Mesangial cell (primary cell): ENCODE data around the gene INCA1. TPM values are rescaled to one million over a fixed set of nuclear protein-coding genes. Genes with fewer than 3 reads are reported as not detected.

ENCODE experiments used
- total RNA-seq: library from RNA; depleted of rRNA; stranded (reverse); fragments of >200 nt; gene quantifications from 2 replicates; pipeline ENCODE4 v1.2.3, GENCODE V29; 2015

INCA1 gene
- 0.33 and 2.0 TPM in 2 replicates for total RNA-seq

GRCh38 chr17:4997302-4998026, at the start of gene INCA1, which contains the start of gene KIF1C:
INCA1 (minus strand) TSS chr17:4997522; CDS start chr17:4994437, 3,085 bp downstream.
KIF1C (plus strand) TSS chr17:4997950; CDS start chr17:5000247, 2,297 bp downstream.

GRCh38 chr17:5035315-5035714, 38.0 kb upstream of the INCA1 start, which contains the start of gene SLC52A1:
SLC52A1 (minus strand) TSS chr17:5035426; CDS start chr17:5034606, 820 bp downstream.

GRCh38 chr17:4986951-4987766, 10.2 kb downstream of the INCA1 start, which contains the start of gene CAMTA2:
CAMTA2 (minus strand) TSS chr17:4987675; CDS start chr17:4986222, 1,453 bp downstream.

GRCh38 chr17:4967539-4968485, 29.5 kb downstream of the INCA1 start, which contains the start of gene SPAG7:
SPAG7 (minus strand) TSS chr17:4967817; CDS start chr17:4967804, 13 bp downstream.

GRCh38 chr17:4950746-4951204, 46.5 kb downstream of the INCA1 start, which contains the start of gene ENO3:
ENO3 (plus strand) TSS chr17:4951119; CDS start chr17:4951830, 711 bp downstream.

GRCh38 chr17:4948166-4948930, 49.0 kb downstream of the INCA1 start, which contains the start of gene PFN1:
PFN1 (minus strand) TSS chr17:4948530; CDS start chr17:4948394, 136 bp downstream.

GRCh38 chr17:4939796-4940554, 57.3 kb downstream of the INCA1 start, which contains the start of the genes RNF167 and SLC25A11:
RNF167 (plus strand) TSS chr17:4940268; CDS start chr17:4940910, 642 bp downstream.
SLC25A11 (minus strand) TSS chr17:4940046; CDS start chr17:4939910, 136 bp downstream.

Other genes starting within 250 kb of the INCA1 start
- gene TM4SF5, start 225.6 kb downstream of the INCA1 start, total RNA-seq: not detected in 2 replicates
- 1.1 TPM in 1 of 2 replicates, not detected in the other for gene VMO1, start 211.2 kb downstream of the INCA1 start, total RNA-seq
- 0.49 TPM in 1 of 2 replicates, not detected in the other for gene GLTPD2, start 208.6 kb downstream of the INCA1 start, total RNA-seq
- 181 and 242 TPM in 2 replicates for gene PSMB6, start 201.4 kb downstream of the INCA1 start, total RNA-seq
- 13.5 and 30.9 TPM in 2 replicates for gene PLD2, start 190.4 kb downstream of the INCA1 start, total RNA-seq
- 18.9 and 22.6 TPM in 2 replicates for gene MINK1, start 164.2 kb downstream of the INCA1 start, total RNA-seq
- gene C17orf107, start 98.0 kb downstream of the INCA1 start, total RNA-seq: 1.8 and 8.4 TPM in 2 replicates
- 0.16 and 1.4 TPM in 2 replicates for gene CHRNE, start 94.4 kb downstream of the INCA1 start, total RNA-seq
- gene GP1BA, start 65.2 kb downstream of the INCA1 start, total RNA-seq: not detected in 2 replicates
- gene SLC25A11, start 57.5 kb downstream of the INCA1 start, total RNA-seq: 66.6 and 80.7 TPM in 2 replicates
- 53.3 and 56.0 TPM in 2 replicates for gene RNF167, start 57.3 kb downstream of the INCA1 start, total RNA-seq
- 1,852 and 3,641 TPM in 2 replicates for gene PFN1, start 49.0 kb downstream of the INCA1 start, total RNA-seq
- 2.0 and 5.2 TPM in 2 replicates for gene ENO3, start 46.4 kb downstream of the INCA1 start, total RNA-seq
- gene SPAG7, start 29.7 kb downstream of the INCA1 start, total RNA-seq: 41.7 and 55.0 TPM in 2 replicates
- gene CAMTA2, start 9.8 kb downstream of the INCA1 start, total RNA-seq: 21.5 and 30.9 TPM in 2 replicates
- gene KIF1C, start 428 bp upstream of the INCA1 start, total RNA-seq: 68.6 and 71.5 TPM in 2 replicates
- gene SLC52A1, start 37.9 kb upstream of the INCA1 start, total RNA-seq: under 0.01 TPM in 1 of 2 replicates, not detected in the other
- 0.81 and 2.2 TPM in 2 replicates for gene ZFP3, start 80.9 kb upstream of the INCA1 start, total RNA-seq
- gene ZNF232, start 114.4 kb upstream of the INCA1 start, total RNA-seq: 3.6 and 5.6 TPM in 2 replicates
- gene USP6, start 118.5 kb upstream of the INCA1 start, total RNA-seq: not detected in 2 replicates
- gene ZNF594, start 194.3 kb upstream of the INCA1 start, total RNA-seq: 4.1 and 5.2 TPM in 2 replicates
- gene SCIMP, start 237.3 kb upstream of the INCA1 start, total RNA-seq: not detected in 2 replicates